Ascending aorta (tissue), 2 donors: ENCODE data around the gene GPA33. TPM values are rescaled to one million over a fixed set of nuclear protein-coding genes. Genes with fewer than 3 reads are reported as not detected.

Experiments used
- DNase-seq, 2 donors: peaks; one replicate each; pipeline ENCODE4 v3.0.0-alpha.2; 2019; ENCODE audit warnings: low spot score in 2 of 2
- H3K27ac ChIP-seq, 2 donors: fragments of 200-600 bp; sonication (generic); one replicate each; pipeline ENCODE4 v1.5.1; 2016 to 2017; ENCODE audit warnings: mild to moderate bottlenecking in 1 of 2
- H3K27me3 ChIP-seq: fragments of 200-600 bp; sonication (generic); one replicate; pipeline ENCODE4 v1.5.1; 2017
- H3K36me3 ChIP-seq, 2 donors: fragments of 200-600 bp; sonication (generic); one replicate each; pipeline ENCODE4 v1.5.1; 2016
- H3K4me1 ChIP-seq, 2 donors: fragments of 200-600 bp; sonication (generic); one replicate each; pipeline ENCODE4 v1.5.1; 2016 to 2017; ENCODE audit warnings: mild to moderate bottlenecking in 1 of 2
- H3K4me3 ChIP-seq, 2 donors: fragments of 200-600 bp; sonication (generic); one replicate each; pipeline ENCODE4 v1.5.1; 2016 to 2017; ENCODE audit warnings: mild to moderate bottlenecking in 1 of 2
- H3K9me3 ChIP-seq, 2 donors: fragments of 200-600 bp; sonication (generic); one replicate each; pipeline ENCODE4 v1.5.1; 2016
- CTCF ChIP-seq, 3 experiments: fragments of 200-600 bp in 2 of 3; fragments of 450-650 bp in 1 of 3; sonication (generic) in 2 of 3; IDR thresholded peaks; one replicate each; pipeline ENCODE4 v1.5.1; 2016 to 2019; ENCODE audit warnings: antibody characterized with exemption in 3 of 3, mild to moderate bottlenecking in 1 of 3, moderate library complexity in 1 of 3
- intact Hi-C: fragments of 100-400 bp; cut with DNase I; formaldehyde crosslinking; loops from one replicate; pipeline ENCODE4 v1.15.1; 2023
- total RNA-seq: library from RNA; depleted of rRNA; stranded (reverse); fragments of >200 nt; gene quantifications from one replicate; pipeline ENCODE4 v1.1.0, GENCODE V29; 2016

GPA33 gene
- total RNA-seq, 1 donor from 2014 or later: not detected

GRCh38 chr1:167102906-167103573, 12.9 kb upstream of the GPA33 start:
- intact Hi-C loops: no loop called here
- TF ChIP-seq CTCF (IDR thresholded peaks at IDR 0.05): no peak
- Histone ChIP-seq H3K27ac (no peak overlapping the region), H3K36me3 (peaks cover 0 to 15% of the 10 kb centered on the region in 2 donors), H3K4me1 (no peaks in the 10 kb centered on the region), H3K9me3 (peaks cover 0 to 2% of the 10 kb centered on the region in 2 donors), H3K27me3 (no peaks in the 10 kb centered on the region), H3K4me3 (no peak overlapping the region)
- DNase-seq: no peak

DNA sequence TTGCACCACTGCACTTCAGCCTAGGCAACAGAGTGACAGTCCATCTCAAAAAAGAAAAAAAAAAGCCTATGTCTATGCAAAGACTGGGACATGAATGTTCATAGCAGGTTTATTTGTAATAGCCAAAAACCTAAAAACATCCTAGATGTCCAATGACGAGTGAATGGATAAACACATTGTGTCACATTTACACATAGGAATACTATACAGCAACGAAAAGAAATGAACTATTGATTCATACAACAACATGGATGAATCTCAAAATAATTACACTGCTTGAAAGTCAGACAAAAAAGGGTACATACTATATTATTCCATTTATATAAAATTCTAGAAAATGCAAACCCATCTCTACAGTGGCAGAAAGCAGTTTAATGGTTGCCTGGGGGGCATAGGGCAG, 11.6 kb upstream of the GPA33 start:
- no peak overlapping the region for H3K4me3 ChIP-seq
- peaks cover 0 to 4% of the 10 kb centered on the region in 2 donors for H3K9me3 ChIP-seq
- H3K36me3 ChIP-seq: peaks cover 0 to 13% of the 10 kb centered on the region in 2 donors
- intact Hi-C loops: no loop called here
- no peaks in the 10 kb centered on the region for H3K4me1 ChIP-seq
- H3K27ac ChIP-seq: no peak overlapping the region
- H3K27me3 ChIP-seq: no peaks in the 10 kb centered on the region
- DNase-seq: no peak
- TF ChIP-seq CTCF (IDR thresholded peaks at IDR 0.05): no peak

DNA sequence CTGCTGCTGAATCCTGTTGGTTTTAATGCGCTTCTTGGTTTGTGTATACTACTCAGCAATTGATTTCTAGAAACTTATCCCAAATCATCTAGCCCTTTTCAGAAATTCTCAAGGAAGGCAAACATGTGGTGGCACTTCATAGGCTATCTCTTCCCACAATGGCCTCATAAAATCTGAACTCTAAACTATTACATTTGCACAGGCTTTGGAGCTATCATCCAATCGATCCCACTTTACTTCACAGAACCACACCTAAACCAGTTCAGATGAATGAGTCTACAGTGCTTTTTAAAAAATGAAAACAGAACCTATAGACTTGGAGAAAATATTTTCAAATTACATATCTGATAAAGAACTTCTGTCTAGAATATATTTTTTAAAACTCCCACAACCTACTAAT, 10.6 kb upstream of the GPA33 start:
- no peak for TF ChIP-seq CTCF (IDR thresholded peaks at IDR 0.05)
- DNase-seq: no peak
- Histone ChIP-seq H3K4me1 (no peaks in the 10 kb centered on the region), H3K4me3 (no peak overlapping the region), H3K9me3 (peaks cover 0 to 4% of the 10 kb centered on the region in 2 donors), H3K27ac (no peak overlapping the region), H3K36me3 (peaks cover 0 to 13% of the 10 kb centered on the region in 2 donors), H3K27me3 (no peaks in the 10 kb centered on the region)
- intact Hi-C loops: no loop called here

- Histone ChIP-seq H3K27ac (no peak overlapping the region), H3K36me3 (peaks cover 0 to 6% of the 10 kb centered on the region in 2 donors), H3K4me1 (peaks cover 0 to 4% of the 10 kb centered on the region in 2 donors), H3K4me3 (no peak overlapping the region), H3K9me3 (peaks cover 0 to 4% of the 10 kb centered on the region in 2 donors), H3K27me3 (no peaks in the 10 kb centered on the region)
- no peak for TF ChIP-seq CTCF (IDR thresholded peaks at IDR 0.05)
- intact Hi-C loops: no loop called here
- DNase-seq: no peak
These were observed 9.7 kb upstream of the GPA33 start for GRCh38 chr1:167099851-167100250.

DNA sequence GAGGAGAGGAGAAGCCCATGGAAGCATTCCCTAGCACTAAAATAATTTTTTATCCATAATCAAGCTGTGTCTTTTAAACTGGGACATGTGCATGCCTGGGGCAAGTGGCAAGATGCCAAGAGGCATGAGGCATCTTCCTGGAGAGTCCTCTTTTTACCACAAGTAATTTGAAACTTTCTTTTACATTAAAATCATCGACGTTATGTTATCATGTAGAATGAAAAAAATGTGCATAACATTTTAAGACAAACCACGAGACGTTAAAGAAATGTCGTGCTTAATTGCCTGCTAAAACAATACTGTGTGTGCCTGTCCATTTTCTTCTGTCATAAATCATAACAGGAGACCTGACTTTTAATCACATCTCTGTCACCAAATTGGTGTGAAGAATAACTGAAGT, 5.2 kb upstream of the GPA33 start:
- no peak for DNase-seq
- intact Hi-C loops: no loop called here
- peaks cover 0 to 4% of the 10 kb centered on the region in 2 donors for H3K9me3 ChIP-seq
- peaks cover 0 to 14% of the 10 kb centered on the region in 2 donors for H3K4me1 ChIP-seq
- H3K27ac ChIP-seq: no peak overlapping the region
- H3K4me3 ChIP-seq: peak overlapping the region in 1 of 2 donors; percentile 63
- peaks cover 0 to 4% of the 10 kb centered on the region in 2 donors for H3K36me3 ChIP-seq
- no peak for TF ChIP-seq CTCF (IDR thresholded peaks at IDR 0.05)
- no peaks in the 10 kb centered on the region for H3K27me3 ChIP-seq
